Measurements from ENCODE around the gene SLC38A10.

SLC38A10 gene

DNA sequence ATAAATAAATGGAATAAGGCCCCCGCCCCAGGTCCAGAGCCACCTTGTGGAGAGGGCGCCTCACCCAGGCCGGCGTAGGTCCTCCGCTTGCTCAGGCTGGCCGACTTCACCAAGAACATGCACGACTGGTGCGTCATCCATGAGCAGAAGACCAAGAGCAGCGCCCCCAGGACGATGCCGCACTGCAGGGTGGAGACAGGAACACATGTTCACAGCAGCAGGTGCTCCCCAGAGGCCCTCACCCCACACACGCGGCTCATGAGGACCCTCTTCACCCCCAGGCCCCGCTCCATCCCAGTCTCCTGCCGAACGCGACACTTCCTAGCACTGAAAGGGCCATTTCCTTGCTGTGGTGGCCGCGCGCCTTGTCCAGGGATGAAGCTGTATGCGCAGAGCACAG lies 5.5 kb downstream of the SLC38A10 start:
- in situ Hi-C loops (cut with MboI; ENCODE audit: low pct_unique_long_range_greater_than_20kb, low sequenced_read_pairs, unreplicated experiment) = no loop called here
- TF ChIP-seq, protein P1, sequence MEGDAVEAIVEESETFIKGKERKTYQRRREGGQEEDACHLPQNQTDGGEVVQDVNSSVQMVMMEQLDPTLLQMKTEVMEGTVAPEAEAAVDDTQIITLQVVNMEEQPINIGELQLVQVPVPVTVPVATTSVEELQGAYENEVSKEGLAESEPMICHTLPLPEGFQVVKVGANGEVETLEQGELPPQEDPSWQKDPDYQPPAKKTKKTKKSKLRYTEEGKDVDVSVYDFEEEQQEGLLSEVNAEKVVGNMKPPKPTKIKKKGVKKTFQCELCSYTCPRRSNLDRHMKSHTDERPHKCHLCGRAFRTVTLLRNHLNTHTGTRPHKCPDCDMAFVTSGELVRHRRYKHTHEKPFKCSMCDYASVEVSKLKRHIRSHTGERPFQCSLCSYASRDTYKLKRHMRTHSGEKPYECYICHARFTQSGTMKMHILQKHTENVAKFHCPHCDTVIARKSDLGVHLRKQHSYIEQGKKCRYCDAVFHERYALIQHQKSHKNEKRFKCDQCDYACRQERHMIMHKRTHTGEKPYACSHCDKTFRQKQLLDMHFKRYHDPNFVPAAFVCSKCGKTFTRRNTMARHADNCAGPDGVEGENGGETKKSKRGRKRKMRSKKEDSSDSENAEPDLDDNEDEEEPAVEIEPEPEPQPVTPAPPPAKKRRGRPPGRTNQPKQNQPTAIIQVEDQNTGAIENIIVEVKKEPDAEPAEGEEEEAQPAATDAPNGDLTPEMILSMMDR (IDR thresholded peaks at IDR 0.05; ENCODE audit: extremely low read depth, insufficient read depth, missing control alignments) = no peak

GRCh38 chr17:81288715-81289114 lies 6.4 kb downstream of the SLC38A10 start:
- TF ChIP-seq, protein P1 (IDR thresholded peaks at IDR 0.05; ENCODE audit: extremely low read depth, insufficient read depth, missing control alignments) = no peak
- in situ Hi-C loops (cut with MboI; ENCODE audit: low pct_unique_long_range_greater_than_20kb, low sequenced_read_pairs, unreplicated experiment) = no loop called here
- no peak for DNase-seq (ENCODE audit: low spot score)

More for the DNA sequence above, 5.5 kb downstream of the SLC38A10 start:
- DNase-seq (ENCODE audit: low spot score) = no peak

DNA sequence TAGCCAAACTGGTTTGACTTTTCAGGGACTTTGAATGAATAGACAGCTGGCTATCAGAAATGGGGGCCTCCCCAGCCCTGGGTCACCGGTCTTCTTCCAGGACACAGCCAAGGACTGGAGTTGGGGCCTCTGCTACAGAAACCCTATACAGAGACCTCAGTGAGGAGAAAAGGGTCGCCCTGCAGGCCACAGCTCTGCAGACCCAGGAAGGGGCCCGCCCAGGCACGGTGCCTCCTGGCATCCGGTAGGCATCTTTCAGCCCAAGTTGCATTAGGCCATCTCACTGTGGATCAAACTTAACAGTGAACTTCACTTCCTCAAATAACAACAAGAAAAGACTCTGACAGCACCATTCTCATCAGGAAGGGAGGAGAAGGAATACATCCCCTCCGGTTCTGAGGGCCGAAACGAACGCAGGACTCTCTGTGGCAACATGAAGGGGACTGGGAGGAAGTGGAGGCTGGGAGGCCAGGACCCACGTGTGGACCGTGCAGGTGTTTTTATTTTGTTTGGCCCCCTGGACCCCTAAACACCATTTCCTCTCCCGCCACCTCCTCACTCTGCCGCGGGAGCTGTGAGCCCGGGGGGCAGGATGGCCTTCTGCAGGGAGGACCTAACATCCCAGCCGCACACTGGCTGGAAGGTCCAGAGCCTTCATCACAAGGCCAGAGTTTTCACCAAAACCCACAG lies 7.2 kb downstream of the SLC38A10 start:
- in situ Hi-C loops (cut with MboI; ENCODE audit: low pct_unique_long_range_greater_than_20kb, low sequenced_read_pairs, unreplicated experiment) = no loop called here
- TF ChIP-seq, protein P1 (IDR thresholded peaks at IDR 0.05; ENCODE audit: extremely low read depth, insufficient read depth, missing control alignments) = no peak
- no peak for DNase-seq (ENCODE audit: low spot score)

DNA sequence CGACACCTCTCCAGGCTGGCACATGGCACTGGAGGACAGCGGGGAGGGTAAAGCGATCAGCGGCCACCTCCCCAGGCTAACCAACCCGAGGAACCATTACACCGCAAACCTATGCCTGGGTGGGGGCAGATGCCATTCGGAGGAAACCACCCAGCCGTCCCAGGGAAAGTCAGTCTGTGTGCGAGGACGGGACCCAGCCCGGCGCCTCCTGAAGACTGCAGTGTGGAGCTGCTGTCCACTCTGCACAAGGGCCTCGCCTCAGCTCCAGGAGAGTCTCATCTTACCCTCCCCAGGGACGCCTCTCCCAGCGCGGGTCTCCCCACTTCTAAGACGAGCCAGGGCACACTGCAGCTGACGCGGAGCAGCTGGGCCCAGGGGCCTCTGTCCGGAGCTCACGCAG lies 8.0 kb downstream of the SLC38A10 start:
- in situ Hi-C loops (cut with MboI; ENCODE audit: low pct_unique_long_range_greater_than_20kb, low sequenced_read_pairs, unreplicated experiment) = no loop called here
- TF ChIP-seq, protein P1 (IDR thresholded peaks at IDR 0.05; ENCODE audit: extremely low read depth, insufficient read depth, missing control alignments) = no peak
- DNase-seq (ENCODE audit: low spot score) = no peak

- no peak for DNase-seq (ENCODE audit: low spot score)
- TF ChIP-seq, protein P1 (IDR thresholded peaks at IDR 0.05; ENCODE audit: extremely low read depth, insufficient read depth, missing control alignments) = no peak
- in situ Hi-C loops (cut with MboI; ENCODE audit: low pct_unique_long_range_greater_than_20kb, low sequenced_read_pairs, unreplicated experiment) = no loop called here
Measured at GRCh38 chr17:81286491-81287145, 8.5 kb downstream of the SLC38A10 start.

DNA sequence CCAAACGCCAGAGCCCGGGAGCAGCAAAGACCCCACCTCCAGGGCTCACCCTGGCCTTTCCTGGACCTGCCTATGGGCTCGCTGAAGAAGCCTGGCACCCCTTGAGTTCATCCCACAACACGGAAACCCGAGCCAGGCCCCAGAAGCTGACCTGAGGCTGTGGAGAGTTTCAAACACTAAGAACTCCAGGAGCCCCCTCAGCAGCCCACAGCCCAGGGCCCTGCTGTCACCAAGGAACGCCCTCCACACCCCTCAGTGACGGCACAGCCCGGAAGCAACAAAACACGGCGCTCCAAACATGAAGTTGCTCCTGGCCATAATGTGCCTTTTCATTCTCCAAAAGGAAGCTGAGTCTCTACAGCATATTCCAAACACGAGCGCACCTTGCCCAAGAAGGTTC lies 9.2 kb downstream of the SLC38A10 start:
- no peak for DNase-seq (ENCODE audit: low spot score)
- in situ Hi-C loops (cut with MboI; ENCODE audit: low pct_unique_long_range_greater_than_20kb, low sequenced_read_pairs, unreplicated experiment) = no loop called here
- TF ChIP-seq, protein P1 (IDR thresholded peaks at IDR 0.05; ENCODE audit: extremely low read depth, insufficient read depth, missing control alignments) = no peak
